AG09309 (cell line): ENCODE results near the gene NUP153.

Experiments used
- DNase-seq: peaks from one replicate; pipeline ENCODE4 v3.0.0-alpha.2; 2010; ENCODE audit warnings: low read depth
- H3K4me3 ChIP-seq: 2 replicates; pipeline ENCODE4 v1.5.1; 2011; ENCODE audit warnings: mild to moderate bottlenecking, low read depth, low read length, moderate library complexity; ENCODE audit not compliant: control insufficient read depth
- TF ChIP-seq, protein P1 (sequence below): IDR thresholded peaks from 2 replicates; pipeline ENCODE4 v1.5.1; 2011; ENCODE audit warnings: mild to moderate bottlenecking, low read depth, low read length, inconsistent platforms; ENCODE audit not compliant: insufficient read depth, control insufficient read depth; ENCODE audit errors: missing control alignments

The NUP153 gene

DNA sequence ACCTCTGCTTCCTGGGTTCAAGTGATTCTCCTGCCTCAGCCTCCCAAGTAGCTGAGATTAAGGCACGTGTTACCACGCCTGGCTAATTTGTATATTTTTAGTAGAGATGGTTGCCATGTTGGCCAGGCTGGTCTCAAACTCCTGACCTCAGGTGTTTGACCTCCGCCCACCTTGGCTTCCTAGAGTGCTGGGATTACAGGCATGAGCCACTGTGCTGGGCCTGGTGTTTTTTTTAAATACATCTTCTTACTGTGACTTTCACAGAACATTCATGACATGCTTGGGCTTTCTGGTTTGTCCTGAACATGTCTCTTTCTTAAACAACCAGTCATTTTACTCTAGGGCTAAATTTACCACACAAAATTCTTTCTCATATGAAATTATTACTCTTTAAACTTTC is 141.3 kb downstream of the NUP153 start:
- TF ChIP-seq, protein P1, sequence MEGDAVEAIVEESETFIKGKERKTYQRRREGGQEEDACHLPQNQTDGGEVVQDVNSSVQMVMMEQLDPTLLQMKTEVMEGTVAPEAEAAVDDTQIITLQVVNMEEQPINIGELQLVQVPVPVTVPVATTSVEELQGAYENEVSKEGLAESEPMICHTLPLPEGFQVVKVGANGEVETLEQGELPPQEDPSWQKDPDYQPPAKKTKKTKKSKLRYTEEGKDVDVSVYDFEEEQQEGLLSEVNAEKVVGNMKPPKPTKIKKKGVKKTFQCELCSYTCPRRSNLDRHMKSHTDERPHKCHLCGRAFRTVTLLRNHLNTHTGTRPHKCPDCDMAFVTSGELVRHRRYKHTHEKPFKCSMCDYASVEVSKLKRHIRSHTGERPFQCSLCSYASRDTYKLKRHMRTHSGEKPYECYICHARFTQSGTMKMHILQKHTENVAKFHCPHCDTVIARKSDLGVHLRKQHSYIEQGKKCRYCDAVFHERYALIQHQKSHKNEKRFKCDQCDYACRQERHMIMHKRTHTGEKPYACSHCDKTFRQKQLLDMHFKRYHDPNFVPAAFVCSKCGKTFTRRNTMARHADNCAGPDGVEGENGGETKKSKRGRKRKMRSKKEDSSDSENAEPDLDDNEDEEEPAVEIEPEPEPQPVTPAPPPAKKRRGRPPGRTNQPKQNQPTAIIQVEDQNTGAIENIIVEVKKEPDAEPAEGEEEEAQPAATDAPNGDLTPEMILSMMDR: no peak
- H3K4me3 ChIP-seq: no peak overlapping the region
- no peak for DNase-seq
